ES-I3 (cell line): ENCODE results near the gene LAMC2.
"Not testable (repeated sequence)": the region's sequence is repeated elsewhere in the genome, so short reads cannot be mapped to it uniquely, and the experiment has no call there.

Experiments
- H3K36me3 ChIP-seq: 2 replicates; pipeline ENCODE4 v1.6.1; 2013; ENCODE audit warnings: mild to moderate bottlenecking, low read length, control low read depth, moderate library complexity; ENCODE audit not compliant: insufficient read depth
- H3K4me1 ChIP-seq: 2 replicates; pipeline ENCODE4 v1.6.1; 2013; ENCODE audit warnings: mild to moderate bottlenecking, control low read depth, low read length; ENCODE audit not compliant: insufficient read depth
- H3K9ac ChIP-seq: 2 replicates; pipeline ENCODE4 v1.6.1; 2013; ENCODE audit warnings: low read depth, mild to moderate bottlenecking, low read length, moderate library complexity
- H3K9me3 ChIP-seq: 2 replicates; pipeline ENCODE4 v1.6.1; 2013; ENCODE audit warnings: mild to moderate bottlenecking, low read length, moderate library complexity; ENCODE audit not compliant: control insufficient read depth, insufficient read depth

The LAMC2 gene

DNA sequence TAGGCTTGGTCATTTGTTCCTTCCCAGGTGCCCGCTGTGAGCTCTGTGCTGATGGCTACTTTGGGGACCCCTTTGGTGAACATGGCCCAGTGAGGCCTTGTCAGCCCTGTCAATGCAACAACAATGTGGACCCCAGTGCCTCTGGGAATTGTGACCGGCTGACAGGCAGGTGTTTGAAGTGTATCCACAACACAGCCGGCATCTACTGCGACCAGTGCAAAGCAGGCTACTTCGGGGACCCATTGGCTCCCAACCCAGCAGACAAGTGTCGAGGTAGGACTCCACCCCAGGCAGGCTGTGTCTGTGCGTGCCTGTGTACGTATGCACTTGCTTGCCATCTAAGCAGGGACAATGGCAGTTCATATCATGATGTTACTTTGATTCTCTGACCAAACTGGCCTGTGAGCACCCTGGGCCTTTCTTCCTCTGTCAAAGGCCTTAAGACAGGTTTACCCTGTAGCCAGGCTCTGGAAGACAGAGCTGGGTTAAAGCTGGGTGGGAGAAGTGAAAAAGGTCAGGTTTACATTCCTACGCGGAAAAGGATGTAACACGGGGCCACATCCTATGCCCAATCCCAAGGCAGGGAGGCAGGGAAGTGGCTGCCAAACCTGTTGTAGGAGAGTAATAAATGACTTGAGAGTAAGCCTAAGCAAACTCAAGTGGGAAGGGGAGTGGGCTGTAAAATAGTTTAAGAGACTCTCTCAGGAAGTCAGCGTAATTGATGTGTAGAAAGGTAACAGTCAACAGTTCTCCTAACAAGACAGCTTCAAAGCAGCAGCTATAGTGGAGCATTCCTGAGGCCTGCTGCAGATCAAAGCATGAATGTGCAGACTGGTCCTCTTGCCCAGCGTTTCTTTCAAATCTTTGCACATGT is 42.5 kb downstream of the LAMC2 start:
- no peaks in the 10 kb centered on the region for H3K9me3 ChIP-seq
- H3K36me3 ChIP-seq: no peaks in the 10 kb centered on the region
- H3K4me1 ChIP-seq: peaks cover 26% of the 10 kb centered on the region
- no peak overlapping the region for H3K9ac ChIP-seq

GRCh38 chr1:183230413-183230812 is 44.3 kb downstream of the LAMC2 start:
- peaks cover 37% of the 10 kb centered on the region for H3K4me1 ChIP-seq

DNA sequence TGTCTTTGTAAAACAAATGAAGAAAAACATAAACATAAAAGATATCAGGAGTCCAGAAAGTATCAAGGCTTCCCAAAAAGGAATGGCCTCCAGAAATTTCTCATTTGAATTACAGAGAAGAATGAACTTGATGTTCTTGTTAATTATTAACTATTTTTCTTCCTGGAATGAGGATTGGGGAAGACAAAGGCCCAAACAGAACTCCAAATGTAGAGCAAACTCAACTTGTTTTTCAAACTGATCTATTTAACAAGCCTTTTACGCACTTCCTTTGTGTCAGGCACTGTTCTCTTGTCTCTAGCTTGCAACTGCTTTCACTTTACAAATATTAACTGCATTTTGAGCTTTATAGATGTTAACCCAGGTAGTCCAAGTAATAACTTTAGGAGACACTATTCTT is 45.5 kb downstream of the LAMC2 start:
- no peaks in the 10 kb centered on the region for H3K9me3 ChIP-seq
- H3K4me1 ChIP-seq: peaks cover 38% of the 10 kb centered on the region
- no peaks in the 10 kb centered on the region for H3K36me3 ChIP-seq
- no peak overlapping the region for H3K9ac ChIP-seq

More at GRCh38 chr1:183230413-183230812, 44.3 kb downstream of the LAMC2 start:
- no peaks in the 10 kb centered on the region for H3K36me3 ChIP-seq
- no peaks in the 10 kb centered on the region for H3K9me3 ChIP-seq
- no peak overlapping the region for H3K9ac ChIP-seq

GRCh38 chr1:183233113-183233512 is 47.0 kb downstream of the LAMC2 start:
- Histone ChIP-seq H3K9ac (no peak overlapping the region), H3K4me1 (peaks cover 30% of the 10 kb centered on the region), H3K9me3 (no peaks in the 10 kb centered on the region), H3K36me3 (no peaks in the 10 kb centered on the region)

DNA sequence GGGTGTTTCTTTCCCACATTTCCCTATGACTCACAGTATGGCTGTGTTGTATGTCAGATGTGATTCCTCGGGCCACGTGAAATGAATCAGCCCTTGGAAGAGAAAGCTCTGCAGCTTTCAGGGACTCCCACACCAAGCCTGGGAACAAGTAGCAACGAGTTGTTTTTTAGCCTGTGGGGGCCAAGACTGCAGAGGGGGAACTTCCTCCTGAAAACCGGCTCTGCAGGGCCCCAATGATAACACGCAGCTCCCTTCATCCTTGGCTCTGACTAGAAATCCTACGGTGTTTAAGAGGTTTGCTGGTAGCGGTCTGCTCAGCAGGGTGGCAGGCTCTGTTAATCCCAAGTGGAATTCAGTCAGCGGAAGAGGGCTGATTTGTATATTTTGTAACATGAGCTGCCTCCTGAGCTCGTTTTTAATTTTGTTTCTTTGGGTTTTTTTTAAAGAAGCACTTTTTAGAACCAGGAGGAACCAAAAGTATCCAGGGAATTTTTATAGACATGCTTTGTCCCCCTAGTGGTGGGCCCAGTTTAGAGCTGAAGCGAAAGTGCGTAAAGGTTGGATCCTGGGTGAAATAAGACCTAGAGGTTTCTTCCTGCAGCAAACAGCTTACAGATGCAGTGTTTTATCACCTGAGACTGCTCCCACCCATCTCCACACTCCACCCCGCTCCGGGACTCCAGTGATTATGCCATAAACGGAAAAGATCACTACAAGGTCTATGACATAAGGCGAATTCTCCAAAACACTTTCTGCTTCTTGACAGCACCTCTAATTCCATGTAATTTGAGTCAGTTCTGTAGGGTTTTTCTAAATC is 48.8 kb downstream of the LAMC2 start:
- Histone ChIP-seq H3K9ac (peak overlapping the region; percentile 33; the same call in 1 of the 2 replicates), H3K9me3 (no peaks in the 10 kb centered on the region), H3K36me3 (no peaks in the 10 kb centered on the region; the same call in 1 of the 2 replicates), H3K4me1 (peaks cover 22% of the 10 kb centered on the region)

DNA sequence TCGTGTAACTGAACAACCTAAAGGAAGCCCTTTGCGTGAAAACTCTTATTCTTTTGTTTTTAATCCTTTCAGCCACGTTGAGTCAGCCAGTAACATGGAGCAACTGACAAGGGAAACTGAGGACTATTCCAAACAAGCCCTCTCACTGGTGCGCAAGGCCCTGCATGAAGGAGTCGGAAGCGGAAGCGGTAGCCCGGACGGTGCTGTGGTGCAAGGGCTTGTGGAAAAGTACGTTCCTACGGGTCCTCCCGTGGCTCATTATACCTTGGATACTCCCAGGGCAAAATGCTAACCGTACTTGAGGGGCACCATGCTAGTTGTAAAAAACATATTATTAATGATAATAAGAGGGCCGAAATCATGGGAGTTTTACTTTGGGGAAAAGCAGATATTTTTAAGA is 49.4 kb downstream of the LAMC2 start:
- Histone ChIP-seq H3K4me1 (peaks cover 16% of the 10 kb centered on the region), H3K9ac (peak overlapping the region; percentile 33; the same call in 1 of the 2 replicates), H3K36me3 (no peaks in the 10 kb centered on the region; the same call in none of the 2 replicates), H3K9me3 (no peaks in the 10 kb centered on the region)

GRCh38 chr1:183236158-183236725 is 50.2 kb downstream of the LAMC2 start:
- H3K36me3 ChIP-seq: no peaks in the 10 kb centered on the region; the same call in none of the 2 replicates
- no peaks in the 10 kb centered on the region for H3K9me3 ChIP-seq
- no peak overlapping the region for H3K9ac ChIP-seq
- peaks cover 12% of the 10 kb centered on the region; the same call in 1 of the 2 replicates for H3K4me1 ChIP-seq

GRCh38 chr1:183237046-183237445 is 51.0 kb downstream of the LAMC2 start:
- Histone ChIP-seq H3K9me3 (no peaks in the 10 kb centered on the region), H3K4me1 (peaks cover 12% of the 10 kb centered on the region; the same call in 1 of the 2 replicates), H3K36me3 (no peaks in the 10 kb centered on the region; the same call in none of the 2 replicates), H3K9ac (no peak overlapping the region)

GRCh38 chr1:183238071-183238470 is 52.0 kb downstream of the LAMC2 start:
- Histone ChIP-seq H3K36me3 (no peaks in the 10 kb centered on the region; the same call in none of the 2 replicates), H3K9me3 (no peaks in the 10 kb centered on the region), H3K4me1 (peaks cover 12% of the 10 kb centered on the region; the same call in 1 of the 2 replicates), H3K9ac (no peak overlapping the region)

DNA sequence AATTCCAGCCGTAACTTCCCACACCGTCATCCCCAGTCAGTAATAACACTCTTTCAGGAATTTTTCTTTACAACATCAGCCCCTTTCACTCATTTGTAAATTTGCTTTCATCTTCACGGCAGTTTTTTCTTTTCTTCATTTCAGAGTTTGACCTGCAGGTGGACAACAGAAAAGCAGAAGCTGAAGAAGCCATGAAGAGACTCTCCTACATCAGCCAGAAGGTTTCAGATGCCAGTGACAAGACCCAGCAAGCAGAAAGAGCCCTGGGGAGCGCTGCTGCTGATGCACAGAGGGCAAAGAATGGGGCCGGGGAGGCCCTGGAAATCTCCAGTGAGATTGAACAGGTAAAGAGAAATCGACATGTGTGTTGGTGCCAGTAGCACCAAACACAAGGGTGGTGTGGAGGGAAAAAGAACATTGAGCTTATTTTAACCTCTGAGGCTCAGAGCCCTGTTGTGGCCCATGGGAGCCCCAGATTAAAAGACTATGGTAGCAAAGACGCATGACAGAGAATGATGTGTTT is 53.2 kb downstream of the LAMC2 start:
- Histone ChIP-seq H3K9me3 (no peaks in the 10 kb centered on the region), H3K36me3 (no peaks in the 10 kb centered on the region; the same call in none of the 2 replicates), H3K4me1 (peaks cover 9% of the 10 kb centered on the region; the same call in 1 of the 2 replicates), H3K9ac (no peak overlapping the region)

DNA sequence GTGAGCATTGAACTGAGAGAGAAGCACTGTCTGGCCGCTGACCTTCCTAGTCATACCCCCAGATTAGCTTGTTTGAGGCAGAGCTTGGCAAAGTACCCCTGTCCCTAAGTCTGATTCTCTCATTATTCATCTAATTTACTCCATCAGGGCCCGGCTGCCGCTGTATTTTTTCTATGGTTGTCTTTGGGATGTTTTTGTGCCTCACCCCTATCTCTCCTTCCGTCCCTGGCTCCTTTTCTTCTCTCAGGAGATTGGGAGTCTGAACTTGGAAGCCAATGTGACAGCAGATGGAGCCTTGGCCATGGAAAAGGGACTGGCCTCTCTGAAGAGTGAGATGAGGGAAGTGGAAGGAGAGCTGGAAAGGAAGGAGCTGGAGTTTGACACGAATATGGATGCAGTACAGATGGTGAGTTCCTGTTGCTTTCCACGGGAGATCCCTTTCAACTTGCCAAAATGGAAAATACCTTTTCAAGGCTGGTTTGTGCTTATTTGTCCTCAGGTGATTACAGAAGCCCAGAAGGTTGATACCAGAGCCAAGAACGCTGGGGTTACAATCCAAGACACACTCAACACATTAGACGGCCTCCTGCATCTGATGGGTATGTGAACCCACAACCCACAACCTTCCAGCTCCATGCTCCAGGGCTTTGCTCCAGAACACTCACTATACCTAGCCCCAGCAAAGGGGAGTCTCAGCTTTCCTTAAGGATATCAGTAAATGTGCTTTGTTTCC is 53.9 kb downstream of the LAMC2 start:
- Histone ChIP-seq H3K36me3 (no peaks in the 10 kb centered on the region; the same call in none of the 2 replicates), H3K9me3 (no peaks in the 10 kb centered on the region), H3K4me1 (peaks cover 6% of the 10 kb centered on the region; the same call in 1 of the 2 replicates), H3K9ac (no peak overlapping the region)

DNA sequence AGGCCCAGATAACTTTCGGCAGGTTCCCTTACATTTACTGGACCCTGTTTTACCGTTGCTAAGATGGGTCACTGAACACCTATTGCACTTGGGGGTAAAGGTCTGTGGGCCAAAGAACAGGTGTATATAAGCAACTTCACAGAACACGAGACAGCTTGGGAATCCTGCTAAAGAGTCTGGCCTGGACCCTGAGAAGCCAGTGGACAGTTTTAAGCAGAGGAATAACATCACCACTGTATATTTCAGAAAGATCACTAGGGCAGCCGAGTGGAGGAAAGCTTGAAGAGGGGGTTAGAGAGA is 54.4 kb downstream of the LAMC2 start:
- peaks cover under 1% of the 10 kb centered on the region; the same call in 1 of the 2 replicates for H3K4me1 ChIP-seq
- H3K36me3 ChIP-seq: no peaks in the 10 kb centered on the region; the same call in none of the 2 replicates
- H3K9me3 ChIP-seq: no peaks in the 10 kb centered on the region
- no peak overlapping the region for H3K9ac ChIP-seq

DNA sequence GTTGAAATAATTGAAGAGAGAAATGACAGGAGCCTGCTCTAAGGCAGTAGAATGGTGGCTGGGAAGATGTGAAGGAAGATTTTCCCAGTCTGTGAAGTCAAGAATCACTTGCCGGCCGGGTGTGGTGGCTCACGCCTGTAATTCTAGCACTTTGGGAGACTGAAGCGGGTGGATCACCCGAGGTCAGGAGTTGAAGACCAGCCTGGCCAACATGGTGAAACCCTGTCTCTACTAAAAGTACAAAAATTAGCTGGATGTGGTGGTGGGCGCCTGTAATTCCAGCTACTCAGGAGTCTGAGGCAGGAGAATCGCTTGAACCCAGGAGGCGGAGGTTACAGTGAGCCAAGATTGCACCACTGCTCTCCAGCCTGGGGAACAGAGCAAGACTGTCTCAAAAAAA is 54.8 kb downstream of the LAMC2 start:
- not testable (repeated sequence) for H3K9me3 ChIP-seq, H3K9ac ChIP-seq, H3K36me3 ChIP-seq, H3K4me1 ChIP-seq
